ENCODE data around the gene PDGFRB. TPM values are rescaled to one million over a fixed set of nuclear protein-coding genes. Genes with fewer than 3 reads are reported as not detected.
"Not testable (repeated sequence)": the region's sequence is repeated elsewhere in the genome, so short reads cannot be mapped to it uniquely, and the experiment has no call there.

The PDGFRB gene
- total RNA-seq, 1 donor from 2014 or later: 4.1 TPM

DNA sequence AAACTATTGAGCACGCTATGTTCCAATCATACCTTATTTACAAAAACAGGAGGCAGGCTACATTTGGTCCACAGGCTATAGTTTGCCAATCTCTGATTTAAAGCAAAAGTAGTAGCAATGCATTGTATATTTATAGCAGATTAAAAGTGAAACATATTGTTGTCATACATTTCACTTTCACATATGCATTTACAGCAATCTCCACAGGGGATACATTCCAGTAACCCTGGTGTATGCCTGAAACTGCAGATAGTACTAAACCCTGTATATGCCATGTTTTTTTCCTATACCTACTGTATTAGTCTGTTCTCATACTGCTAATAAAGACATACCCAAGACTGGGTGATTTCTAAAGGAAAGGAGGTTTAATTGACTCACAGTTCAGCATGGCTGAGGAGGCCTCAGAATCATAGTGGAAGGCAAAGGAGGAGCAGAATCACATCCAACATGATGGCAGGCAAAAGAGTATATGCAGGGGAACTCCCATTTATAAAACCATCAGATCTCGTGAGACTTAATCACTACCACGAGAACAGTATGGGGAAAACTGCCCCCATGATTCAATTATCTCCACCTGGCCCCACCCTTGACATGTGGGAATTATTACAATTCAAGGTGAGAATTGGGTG, 63.4 kb downstream of the PDGFRB start:
- intact Hi-C loops (cut with micrococcal nuclease): no loop called here

GRCh38 chr5:150085950-150086715, 69.5 kb downstream of the PDGFRB start, which contains the start of gene CSF1R:
Gene CSF1R, minus strand, starts transcription at chr5:150086554. Its CDS starts 127 bp downstream, at chr5:150086427.
- intact Hi-C loops (cut with micrococcal nuclease): no loop called here

DNA sequence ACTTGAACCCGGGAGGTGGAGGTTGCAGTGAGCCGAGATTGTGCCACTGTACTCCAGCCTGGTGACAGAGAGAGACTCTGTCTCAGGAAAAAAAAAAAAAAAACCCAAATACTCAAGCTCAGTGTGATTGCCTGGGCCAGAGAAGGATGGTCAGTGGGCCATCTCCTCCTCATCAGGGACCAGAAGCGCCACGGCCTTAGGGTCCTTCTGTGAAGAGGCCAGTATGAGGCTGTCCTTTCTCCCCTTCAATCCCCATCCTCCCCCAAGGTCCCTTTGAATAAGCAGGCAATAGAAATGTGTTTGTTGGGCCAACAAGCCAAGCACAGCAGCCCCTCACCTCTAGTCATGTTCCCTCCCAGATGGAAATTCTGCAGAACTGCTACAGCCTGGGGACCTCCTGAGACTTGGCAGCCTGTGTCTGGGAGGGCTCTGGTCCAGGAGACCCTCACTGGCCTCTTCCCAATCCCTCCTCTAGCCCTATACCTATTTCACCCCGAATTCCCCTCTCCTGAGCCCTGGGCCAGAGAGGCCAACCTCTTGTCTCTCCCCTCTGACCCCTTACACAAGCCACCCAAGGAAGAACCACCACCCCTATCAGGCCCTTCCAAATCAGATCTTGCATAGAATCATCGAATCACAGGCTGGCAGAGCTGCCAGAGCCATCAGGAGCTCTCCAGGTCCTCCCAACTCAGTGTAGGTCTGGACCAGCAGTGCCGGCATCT, 70.3 kb downstream of the PDGFRB start:
- intact Hi-C loops (cut with micrococcal nuclease): no loop called here

- intact Hi-C loops (cut with micrococcal nuclease): not testable (repeated sequence)
These were observed 70.9 kb downstream of the PDGFRB start for GRCh38 chr5:150084754-150085153.

GRCh38 chr5:150082889-150083288, 72.8 kb downstream of the PDGFRB start:
- intact Hi-C loops (cut with micrococcal nuclease): no loop called here

- intact Hi-C loops (cut with micrococcal nuclease): no loop called here
These were observed 73.3 kb downstream of the PDGFRB start for GRCh38 chr5:150082374-150082773.

DNA sequence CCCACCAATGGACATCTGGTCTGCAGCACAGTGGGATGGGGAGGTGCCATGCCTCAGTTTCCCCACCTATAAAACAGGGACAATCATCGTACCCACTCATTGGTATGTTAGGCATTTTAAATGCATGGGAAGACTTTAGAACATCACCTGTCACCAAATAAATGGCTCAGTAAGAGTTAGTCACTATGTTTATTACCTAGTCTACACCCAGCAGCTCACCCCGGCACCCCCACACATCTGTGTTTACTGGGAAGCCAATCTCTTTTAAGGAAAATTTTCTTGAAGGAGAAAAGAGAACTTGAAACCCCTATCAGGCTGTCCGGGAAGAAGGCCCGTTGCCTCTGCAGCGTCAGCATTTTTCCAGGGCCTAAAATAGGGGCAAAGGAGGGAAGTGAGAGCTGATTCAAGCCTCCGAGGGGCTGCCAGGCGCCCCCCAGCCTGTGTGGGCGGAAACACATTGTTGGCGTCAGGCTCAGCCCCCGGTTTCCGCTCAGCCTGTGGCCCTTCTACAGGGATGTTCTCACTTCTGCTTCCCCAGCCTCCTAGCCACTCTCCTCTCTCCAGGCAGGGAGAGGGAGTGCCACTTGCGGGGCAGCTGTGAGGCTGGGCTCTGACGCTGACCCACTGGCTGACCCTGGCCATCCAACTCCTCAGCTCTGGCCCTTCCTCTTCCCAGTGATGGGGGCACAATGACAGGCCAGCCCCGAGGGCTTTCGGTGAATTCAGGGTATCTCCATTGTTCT, 73.9 kb downstream of the PDGFRB start:
- intact Hi-C loops (cut with micrococcal nuclease): no loop called here

DNA sequence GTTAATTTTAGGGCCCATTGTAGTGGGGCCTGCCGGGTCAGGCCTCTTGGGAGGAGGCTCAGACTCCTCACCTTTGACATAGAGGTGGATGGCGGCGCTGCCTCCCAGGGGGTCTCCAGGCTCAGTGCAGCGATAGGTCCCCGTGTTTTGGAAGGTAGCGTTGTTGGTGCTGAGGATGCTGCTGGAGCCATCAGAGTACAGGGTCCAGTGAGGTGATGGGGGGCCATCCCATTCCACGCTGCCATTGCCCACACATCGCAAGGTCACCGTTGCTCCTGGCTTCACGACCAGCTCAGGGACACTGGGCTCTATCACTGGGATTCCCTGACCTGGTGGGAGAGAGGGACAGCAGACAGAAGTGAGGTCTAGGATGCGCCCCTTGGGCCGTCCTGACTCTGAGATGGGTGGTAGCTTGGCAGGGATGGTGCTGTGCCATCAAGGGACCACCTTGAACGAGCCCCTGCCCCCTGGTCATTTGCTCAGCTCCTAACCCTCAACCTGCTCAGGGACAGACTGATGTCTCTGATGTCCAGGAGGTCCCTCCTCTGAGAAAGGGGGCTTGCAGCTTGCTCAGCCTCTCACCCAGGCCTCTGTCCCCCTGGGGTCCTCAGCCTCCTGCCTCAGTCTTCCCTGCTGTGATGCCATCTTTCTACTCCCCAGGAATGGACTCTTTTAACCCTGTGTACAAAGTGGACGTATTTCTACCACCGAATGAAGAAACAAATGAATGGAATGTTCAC, 74.8 kb downstream of the PDGFRB start:
- intact Hi-C loops (cut with micrococcal nuclease): no loop called here

DNA sequence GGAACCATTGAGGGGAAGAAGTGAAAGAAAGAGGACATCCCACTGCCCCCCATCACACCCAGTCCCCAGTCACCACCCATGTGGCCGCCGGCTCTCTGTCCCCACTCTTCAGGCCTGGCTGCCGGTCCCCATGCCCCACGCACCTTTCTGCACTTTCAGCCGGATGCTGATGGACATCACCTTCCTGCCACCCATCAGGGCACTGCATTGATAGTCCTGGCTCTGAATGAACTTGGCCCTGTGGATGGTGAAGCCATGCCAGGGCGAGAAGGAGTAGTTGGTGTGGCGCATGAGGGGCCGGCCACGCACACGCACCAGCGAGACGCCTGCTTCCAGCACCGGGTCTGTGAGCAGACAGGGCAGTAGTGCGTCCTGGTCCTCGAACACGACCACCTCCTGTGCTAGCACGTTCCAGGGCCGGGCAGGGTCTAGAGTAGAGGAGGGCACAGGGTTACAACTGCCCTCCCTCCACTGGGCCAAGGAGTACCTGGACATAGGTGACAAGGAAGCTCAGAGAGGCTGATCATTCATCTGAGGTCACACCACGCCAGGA, 75.7 kb downstream of the PDGFRB start:
- intact Hi-C loops (cut with micrococcal nuclease): no loop called here

- intact Hi-C loops (cut with micrococcal nuclease): no loop called here
These were observed 76.6 kb downstream of the PDGFRB start for GRCh38 chr5:150078802-150079689.

DNA sequence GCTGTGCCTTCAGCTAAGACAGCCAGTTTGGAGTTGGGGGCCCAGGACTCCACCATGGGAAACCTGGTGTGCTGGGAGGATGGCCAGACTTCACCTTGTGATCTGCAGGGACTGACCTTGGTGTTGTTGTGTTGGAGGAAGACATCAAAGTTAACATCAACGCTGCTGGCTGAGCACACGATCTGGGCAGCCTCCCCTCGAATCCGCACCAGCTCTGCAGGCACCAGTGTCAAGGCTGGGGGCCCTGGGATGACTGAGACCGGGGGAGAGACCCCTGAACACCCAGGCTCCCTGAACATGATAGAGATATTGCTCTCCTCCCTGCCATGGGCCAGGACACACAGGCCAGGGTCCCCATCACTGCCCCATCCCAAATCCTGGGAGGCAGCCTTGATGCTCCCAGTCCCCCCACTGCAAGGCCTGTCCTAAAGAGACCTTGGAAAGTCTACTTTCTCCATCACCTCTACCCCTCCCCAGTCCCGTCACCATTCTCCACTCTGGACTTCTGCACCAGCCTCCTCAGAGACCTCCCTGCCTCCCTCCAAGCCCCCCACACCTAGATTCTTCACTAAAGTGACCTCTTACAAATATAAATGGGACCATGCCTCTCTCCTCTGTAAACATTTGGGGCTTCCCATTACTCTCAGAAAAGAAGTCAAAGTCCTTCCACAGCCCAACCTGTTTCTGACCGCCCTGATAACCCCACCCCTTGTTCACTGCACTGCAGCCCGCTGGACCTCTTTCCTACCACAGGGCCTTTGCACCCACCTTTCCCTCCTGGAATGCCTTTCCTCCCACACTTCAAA, 77.4 kb downstream of the PDGFRB start:
- intact Hi-C loops (cut with micrococcal nuclease): no loop called here

DNA sequence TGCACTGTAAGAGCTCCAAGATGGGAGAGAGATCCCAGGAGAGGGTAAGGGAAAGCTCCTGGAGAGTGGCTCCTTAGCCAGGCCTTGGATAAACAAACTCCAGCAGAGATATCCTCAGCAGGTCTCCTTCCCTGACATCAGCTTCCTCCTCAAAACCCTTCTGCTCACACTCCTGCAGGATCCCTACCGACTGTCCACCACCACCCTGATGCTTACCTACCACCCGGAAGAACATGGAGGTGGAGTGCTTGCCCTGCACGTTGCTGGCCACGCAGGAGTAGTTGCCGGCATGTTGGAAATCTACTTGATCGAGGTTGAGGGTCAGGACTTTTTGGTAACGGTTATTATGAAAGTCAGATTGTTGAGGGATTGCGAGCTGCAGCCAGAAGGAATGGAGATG, 78.6 kb downstream of the PDGFRB start:
- intact Hi-C loops (cut with micrococcal nuclease): no loop called here

- intact Hi-C loops (cut with micrococcal nuclease): no loop called here
These were observed 79.8 kb downstream of the PDGFRB start for GRCh38 chr5:150075806-150076205.

- intact Hi-C loops (cut with micrococcal nuclease): no loop called here
These were observed 80.4 kb downstream of the PDGFRB start for GRCh38 chr5:150075233-150075632.

DNA sequence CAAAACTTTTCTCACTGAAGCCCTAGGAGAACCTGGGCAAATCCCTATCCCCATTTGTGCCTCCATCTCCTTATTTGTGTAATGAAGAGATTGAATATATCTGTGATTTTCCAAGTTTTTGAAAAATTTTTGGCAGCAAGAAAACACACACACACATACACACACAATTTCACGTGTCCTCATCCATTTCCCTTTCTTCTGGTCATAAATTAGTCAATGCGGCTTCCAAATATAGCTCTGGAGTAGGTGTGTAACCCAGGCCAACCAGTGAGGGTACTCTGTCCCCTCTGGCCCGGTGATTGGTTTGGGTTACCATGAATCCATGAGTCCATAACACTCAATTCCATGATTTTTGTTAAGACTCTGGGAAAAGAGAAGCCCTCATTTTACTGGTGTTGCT, 82.0 kb downstream of the PDGFRB start:
- intact Hi-C loops (cut with micrococcal nuclease): no loop called here

DNA sequence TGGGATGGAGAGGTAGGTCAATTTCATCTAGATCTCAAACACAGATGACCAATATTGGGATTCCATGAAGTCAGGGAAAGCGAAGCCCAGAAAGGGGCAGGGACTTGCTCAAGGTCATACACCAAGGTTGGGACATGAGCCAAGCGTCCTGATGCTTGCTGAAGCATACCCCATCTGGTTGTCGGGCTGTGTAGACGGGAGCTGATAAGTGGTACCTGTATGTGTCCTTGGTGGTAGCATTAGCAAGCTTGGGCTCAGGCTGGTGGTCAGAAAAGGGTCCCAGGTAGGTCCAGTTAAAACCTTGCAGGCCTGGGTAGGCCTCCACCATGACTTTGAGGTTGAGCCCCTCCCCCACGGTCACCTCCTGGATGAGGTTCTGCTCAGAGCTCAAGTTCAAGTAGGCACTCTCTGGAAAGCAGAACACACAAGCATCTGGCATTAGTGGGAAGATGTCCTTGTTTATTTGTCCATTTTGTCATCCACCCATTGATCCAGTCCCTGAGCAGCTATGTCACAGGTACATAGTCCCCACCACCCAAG, 82.5 kb downstream of the PDGFRB start:
- intact Hi-C loops (cut with micrococcal nuclease): no loop called here

- intact Hi-C loops (cut with micrococcal nuclease): no loop called here
These were observed 84.8 kb downstream of the PDGFRB start for GRCh38 chr5:150070821-150071220.
